ENCODE data around the gene ELK4.

DNA sequence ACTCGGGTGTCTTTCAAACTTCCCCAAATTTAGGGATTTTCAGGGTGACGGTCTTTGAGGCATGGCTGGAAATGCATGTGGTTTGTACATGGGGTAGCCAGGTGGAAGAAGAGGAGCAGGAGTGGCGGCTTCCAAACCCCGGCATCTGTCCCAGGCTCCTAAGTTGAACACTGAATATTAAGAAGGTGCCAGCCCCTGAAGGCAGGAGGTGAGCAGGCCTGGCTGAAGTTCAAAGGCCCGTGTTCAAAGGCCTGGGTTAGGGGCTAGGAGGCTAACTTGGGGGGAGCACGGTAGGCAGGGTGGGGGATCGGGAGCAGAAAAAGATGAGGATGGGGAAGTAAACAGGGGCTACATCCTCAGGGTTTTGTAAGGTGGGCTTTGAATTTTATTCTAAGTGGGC lies 42.8 kb downstream of the ELK4 start:
- TF ChIP-seq PHF8 (IDR thresholded peaks at IDR 0.05; ENCODE audit: borderline replicate concordance, low read depth) (no peak), SMC3 (IDR thresholded peaks at IDR 0.05) (no peak), KDM1A (IDR thresholded peaks at IDR 0.05; ENCODE audit: low read depth) (no peak), MAZ (IDR thresholded peaks at IDR 0.05; ENCODE audit: borderline replicate concordance, low read depth, low read length) (no peak), CEBPB (IDR thresholded peaks at IDR 0.05) (no peak), HOXA7 (CRISPR knock-in tag; IDR thresholded peaks at IDR 0.05) (no peak)
- TF ChIP-seq, protein P1, sequence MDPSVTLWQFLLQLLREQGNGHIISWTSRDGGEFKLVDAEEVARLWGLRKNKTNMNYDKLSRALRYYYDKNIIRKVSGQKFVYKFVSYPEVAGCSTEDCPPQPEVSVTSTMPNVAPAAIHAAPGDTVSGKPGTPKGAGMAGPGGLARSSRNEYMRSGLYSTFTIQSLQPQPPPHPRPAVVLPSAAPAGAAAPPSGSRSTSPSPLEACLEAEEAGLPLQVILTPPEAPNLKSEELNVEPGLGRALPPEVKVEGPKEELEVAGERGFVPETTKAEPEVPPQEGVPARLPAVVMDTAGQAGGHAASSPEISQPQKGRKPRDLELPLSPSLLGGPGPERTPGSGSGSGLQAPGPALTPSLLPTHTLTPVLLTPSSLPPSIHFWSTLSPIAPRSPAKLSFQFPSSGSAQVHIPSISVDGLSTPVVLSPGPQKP (IDR thresholded peaks at IDR 0.05; ENCODE audit: low read depth, low read length): no peak
- TF ChIP-seq, protein P2, sequence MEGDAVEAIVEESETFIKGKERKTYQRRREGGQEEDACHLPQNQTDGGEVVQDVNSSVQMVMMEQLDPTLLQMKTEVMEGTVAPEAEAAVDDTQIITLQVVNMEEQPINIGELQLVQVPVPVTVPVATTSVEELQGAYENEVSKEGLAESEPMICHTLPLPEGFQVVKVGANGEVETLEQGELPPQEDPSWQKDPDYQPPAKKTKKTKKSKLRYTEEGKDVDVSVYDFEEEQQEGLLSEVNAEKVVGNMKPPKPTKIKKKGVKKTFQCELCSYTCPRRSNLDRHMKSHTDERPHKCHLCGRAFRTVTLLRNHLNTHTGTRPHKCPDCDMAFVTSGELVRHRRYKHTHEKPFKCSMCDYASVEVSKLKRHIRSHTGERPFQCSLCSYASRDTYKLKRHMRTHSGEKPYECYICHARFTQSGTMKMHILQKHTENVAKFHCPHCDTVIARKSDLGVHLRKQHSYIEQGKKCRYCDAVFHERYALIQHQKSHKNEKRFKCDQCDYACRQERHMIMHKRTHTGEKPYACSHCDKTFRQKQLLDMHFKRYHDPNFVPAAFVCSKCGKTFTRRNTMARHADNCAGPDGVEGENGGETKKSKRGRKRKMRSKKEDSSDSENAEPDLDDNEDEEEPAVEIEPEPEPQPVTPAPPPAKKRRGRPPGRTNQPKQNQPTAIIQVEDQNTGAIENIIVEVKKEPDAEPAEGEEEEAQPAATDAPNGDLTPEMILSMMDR (IDR thresholded peaks at IDR 0.05): no peak
- TF ChIP-seq, protein P3, sequence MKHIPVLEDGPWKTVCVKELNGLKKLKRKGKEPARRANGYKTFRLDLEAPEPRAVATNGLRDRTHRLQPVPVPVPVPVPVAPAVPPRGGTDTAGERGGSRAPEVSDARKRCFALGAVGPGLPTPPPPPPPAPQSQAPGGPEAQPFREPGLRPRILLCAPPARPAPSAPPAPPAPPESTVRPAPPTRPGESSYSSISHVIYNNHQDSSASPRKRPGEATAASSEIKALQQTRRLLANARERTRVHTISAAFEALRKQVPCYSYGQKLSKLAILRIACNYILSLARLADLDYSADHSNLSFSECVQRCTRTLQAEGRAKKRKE (CRISPR knock-in tag; IDR thresholded peaks at IDR 0.05; ENCODE audit: low read depth): no peak
